ENCODE measurements around the gene TYROBP. TPM values are rescaled to one million over a fixed set of nuclear protein-coding genes. Genes with fewer than 3 reads are reported as not detected.
A peak's percentile ranks its signal among the peaks of the same experiment; 100 is the strongest.

The TYROBP gene
- total RNA-seq, 1 experiment from 2014 or later: not detected

- no peak overlapping the region for H2AK5ac ChIP-seq (ENCODE audit: insufficient read length, low read length)
- no peak overlapping the region for H2BK5ac ChIP-seq (ENCODE audit: insufficient read length, low read length)
- peaks cover 22 to 25% of the 10 kb centered on the region in 2 experiments for H3K4me1 Mint-ChIP-seq
- TF ChIP-seq CTCF (conservative IDR thresholded peaks at IDR 0.05): no peak
- no peak overlapping the region for H4K5ac ChIP-seq (ENCODE audit: insufficient read length, low read depth, low read length)
- no peak overlapping the region for H4K8ac ChIP-seq (replicated peaks; ENCODE audit: insufficient read length, low read depth, low read length)
- H3K4me2 ChIP-seq (ENCODE audit: insufficient read depth, insufficient read length, low read length): peak overlapping the region; percentile 78
- no peak overlapping the region for H2BK20ac ChIP-seq (ENCODE audit: low read depth, low read length, poor library complexity, severe bottlenecking)
- no peak overlapping the region for H3K14ac ChIP-seq (ENCODE audit: insufficient read depth, low read length)
- no peaks in the 10 kb centered on the region for H3K79me2 ChIP-seq (ENCODE audit: insufficient read depth, low read length)
- no CpG with 5 or more reads among the region's 13 CpGs for WGBS (ENCODE audit: extremely low coverage, insufficient read length, low lambda C conversion rate)
- no peaks in the 10 kb centered on the region for H3K27me3 ChIP-seq (ENCODE audit: insufficient read depth, low read length)
- no peak overlapping the region for H2BK120ac ChIP-seq (ENCODE audit: low read depth, low read length, poor library complexity, severe bottlenecking)
- H3K27ac ChIP-seq (ENCODE audit: insufficient read length, low read depth, low read length): no peak overlapping the region
- peaks cover 5% of the 10 kb centered on the region for H3K27me3 Mint-ChIP-seq (ENCODE audit: low read depth)
- peaks cover 24% of the 10 kb centered on the region for H3K23me2 ChIP-seq (ENCODE audit: insufficient read length, low read depth, low read length, poor library complexity, severe bottlenecking)
- H2BK15ac ChIP-seq (ENCODE audit: low read depth, low read length): no peak overlapping the region
- no peak for DNase-seq
- H3K18ac ChIP-seq (ENCODE audit: insufficient read length, low read depth, low read length): no peak overlapping the region
- peak overlapping the region in 1 of 3 experiments; percentile 21; a peak in 1 of 7 replicates for H3K27ac Mint-ChIP-seq
- no peaks in the 10 kb centered on the region for H4K20me1 ChIP-seq (ENCODE audit: control insufficient read depth, insufficient read depth, insufficient read length)
- no peak overlapping the region for H3K4ac ChIP-seq (ENCODE audit: low read depth, low read length)
- no peak overlapping the region for H2BK12ac ChIP-seq (ENCODE audit: insufficient read length, low read depth, low read length)
- H3K36me3 Mint-ChIP-seq (ENCODE audit: insufficient read depth in 1 of 3, low read depth in 3 of 3): peaks cover 9 to 32% (median 16%) of the 10 kb centered on the region in 3 experiments; a peak in 6 of 7 replicates
- no peak overlapping the region for H3K9ac ChIP-seq (ENCODE audit: extremely low read depth, insufficient read length, low read length)
- no peaks in the 10 kb centered on the region for H3K9me3 ChIP-seq (ENCODE audit: control insufficient read depth, low read depth, low read length)
- no peaks in the 10 kb centered on the region for H3K9me3 Mint-ChIP-seq
- H2AFZ ChIP-seq (ENCODE audit: low read length): no peak overlapping the region
- no peak overlapping the region for H3K56ac ChIP-seq (ENCODE audit: insufficient read length, low read depth, low read length)
- no peak overlapping the region for H3T11ph ChIP-seq (ENCODE audit: low read length)
- H3K23ac ChIP-seq (ENCODE audit: insufficient read length, low read depth, low read length): no peak overlapping the region
- peak overlapping the region; percentile 67 to 79 for H3K4me3 Mint-ChIP-seq
- no peak overlapping the region for H4K91ac ChIP-seq (ENCODE audit: insufficient read length, low read depth, low read length)
- H3K4me1 ChIP-seq (ENCODE audit: insufficient read depth, low read length): peaks cover 7% of the 10 kb centered on the region; the same call in 1 of the 2 replicates
- H3K79me1 ChIP-seq (ENCODE audit: insufficient read depth, low read depth, low read length, poor library complexity, severe bottlenecking): no peaks in the 10 kb centered on the region
These were observed 30.5 kb upstream of the TYROBP start for GRCh38 chr19:35938282-35939224.
